GM18508 (cell line): Measurements from ENCODE around the gene SRRT.

Experiments
- ATAC-seq: cut with Tn5 transposase; IDR thresholded peaks from one replicate; pipeline ENCODE4 v1.9.1; 2021; ENCODE audit warnings: moderate number of reproducible peaks; ENCODE audit not compliant: insufficient read depth, unreplicated experiment

SRRT gene

DNA sequence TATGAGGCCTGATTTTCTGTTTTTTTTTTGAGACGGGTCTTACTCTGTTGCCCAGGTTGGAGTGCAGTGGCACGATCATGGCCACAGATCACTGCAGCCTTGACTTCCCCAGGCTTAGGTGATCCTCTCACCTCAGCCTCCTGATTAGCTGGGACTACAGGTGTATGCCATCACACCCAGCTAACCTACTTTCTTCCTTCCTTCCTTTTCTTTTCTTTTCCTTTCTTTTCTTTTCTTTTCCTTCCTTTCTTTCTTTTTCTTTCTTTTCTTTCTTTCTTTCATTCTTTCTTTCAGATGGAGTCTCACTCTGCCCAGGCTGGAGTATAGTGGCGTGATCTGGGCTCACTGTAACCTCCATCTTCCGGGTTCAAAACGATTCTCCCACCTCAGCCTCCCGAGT is 3.8 kb downstream of the SRRT start:
- ATAC-seq: no peak

DNA sequence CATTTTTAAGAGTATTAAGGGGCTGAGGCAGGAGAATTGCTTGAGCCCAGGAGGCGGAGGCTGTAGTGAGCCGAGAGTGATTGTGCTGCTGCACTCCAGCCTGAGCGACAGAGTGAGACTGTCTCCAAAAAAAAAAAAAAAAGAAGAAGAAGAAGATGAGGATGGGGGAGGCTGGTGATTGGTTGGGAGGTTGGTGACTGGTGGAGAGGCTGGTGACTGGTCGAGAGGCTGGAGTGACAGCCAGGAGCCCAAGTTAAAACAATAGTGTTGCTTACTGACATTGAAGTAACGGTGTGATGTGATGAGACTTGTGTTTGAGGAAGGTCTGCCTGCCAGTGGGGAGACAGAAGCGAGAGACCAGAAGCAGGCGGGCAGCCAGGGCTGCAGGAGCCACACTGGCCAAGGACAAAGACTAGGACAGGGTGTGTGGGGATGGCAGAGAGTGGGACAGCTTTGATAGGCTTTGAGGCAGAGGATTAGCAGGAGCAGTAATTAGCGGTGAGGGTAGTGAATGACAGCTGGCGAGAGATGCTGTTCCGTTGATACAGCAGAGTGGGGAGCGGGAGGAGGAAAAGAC is 4.9 kb downstream of the SRRT start:
- ATAC-seq: no peak

DNA sequence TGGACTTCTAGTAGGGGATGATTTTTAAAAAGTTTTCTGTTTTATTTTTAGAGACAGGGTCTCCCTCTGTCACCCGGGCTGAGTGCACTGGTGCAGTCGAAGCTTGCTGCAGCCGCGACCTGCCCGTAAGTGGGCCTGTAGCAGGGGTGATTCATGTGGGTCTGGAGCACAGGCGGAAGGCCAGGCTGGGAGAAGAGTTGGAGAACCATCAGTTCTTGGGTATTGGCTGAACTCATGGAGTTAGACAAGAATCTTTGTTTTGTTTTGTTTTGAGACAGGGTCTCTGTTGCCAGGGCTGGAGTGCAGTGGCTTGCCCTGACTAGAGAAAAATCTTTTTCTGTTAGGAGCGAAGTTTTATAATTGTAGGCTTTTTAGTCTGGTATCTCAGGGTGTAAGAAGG is 5.7 kb downstream of the SRRT start:
- no peak for ATAC-seq

DNA sequence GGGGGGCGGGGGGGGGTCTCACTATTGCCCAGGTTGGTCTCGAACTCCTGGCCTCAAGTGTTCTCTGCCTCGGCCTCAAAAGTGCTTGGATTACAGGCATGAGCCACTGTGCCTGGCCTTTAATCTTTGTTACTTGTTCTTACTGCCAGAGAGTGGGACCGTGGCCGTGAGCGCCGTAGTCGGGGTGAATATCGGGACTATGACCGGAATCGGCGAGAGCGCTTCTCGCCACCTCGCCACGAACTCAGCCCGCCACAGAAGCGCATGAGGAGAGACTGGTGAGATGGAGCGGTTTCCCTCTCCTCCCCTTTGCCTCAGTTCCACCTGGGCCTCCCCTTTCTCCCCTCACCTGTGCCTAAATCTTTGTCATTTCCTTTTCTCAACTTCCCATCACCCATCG is 6.2 kb downstream of the SRRT start:
- no peak for ATAC-seq

DNA sequence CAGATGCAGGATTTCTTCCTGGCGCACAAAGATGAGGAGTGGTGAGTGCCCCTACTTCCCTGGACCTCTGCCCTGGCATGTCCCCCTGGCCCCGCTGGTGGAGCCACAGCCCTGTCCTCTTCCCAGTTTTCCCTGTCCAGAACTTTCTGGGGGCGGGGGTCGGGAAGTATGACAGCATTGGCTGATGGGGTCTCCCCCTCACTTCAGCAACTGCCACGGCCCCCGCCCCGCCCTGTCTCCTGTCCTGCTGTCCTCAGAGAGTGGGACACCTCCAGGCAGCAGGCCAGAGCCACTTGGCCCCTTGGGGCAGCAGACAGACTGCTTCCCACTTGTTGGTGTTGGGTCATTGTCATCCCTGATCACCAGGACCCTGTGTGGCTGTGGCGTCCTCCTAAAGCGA is 7.3 kb downstream of the SRRT start:
- ATAC-seq: no peak

DNA sequence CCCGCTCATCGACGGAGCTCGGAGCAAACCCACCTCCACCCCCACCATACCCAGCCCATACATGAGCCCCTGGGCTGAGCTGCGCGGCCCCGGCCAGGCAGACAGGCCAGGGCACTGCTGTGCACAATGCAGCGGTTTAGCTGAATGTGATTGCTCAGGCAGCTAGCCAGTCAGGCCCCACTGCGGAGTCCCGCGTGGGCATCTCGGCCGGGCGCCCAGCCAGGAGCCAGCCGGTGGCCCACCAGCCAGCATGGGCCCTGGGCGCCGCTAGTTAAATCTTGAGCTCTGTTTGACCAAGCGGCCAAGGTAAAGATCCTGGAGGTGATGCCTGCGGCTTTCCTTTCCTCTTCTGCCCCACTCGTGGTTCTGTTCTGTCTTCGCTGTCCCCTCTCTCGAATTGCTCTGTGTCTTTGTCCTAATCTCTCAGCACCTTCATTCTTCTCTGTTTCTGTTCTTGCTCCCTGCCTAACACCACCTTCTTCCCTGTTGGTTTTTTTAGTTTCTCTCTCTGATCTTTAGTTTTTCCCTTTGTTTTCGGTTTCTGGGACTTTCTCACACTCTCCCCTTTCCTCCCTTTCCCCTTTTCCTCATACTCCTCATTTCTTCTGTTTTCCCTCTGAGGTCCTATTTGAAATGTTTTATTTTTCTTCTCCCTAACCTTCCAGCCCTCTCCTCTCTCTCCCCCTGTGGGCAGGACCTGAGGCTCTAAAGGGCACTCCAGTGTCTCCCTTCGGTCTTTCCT is 8.1 kb downstream of the SRRT start:
- no peak for ATAC-seq

DNA sequence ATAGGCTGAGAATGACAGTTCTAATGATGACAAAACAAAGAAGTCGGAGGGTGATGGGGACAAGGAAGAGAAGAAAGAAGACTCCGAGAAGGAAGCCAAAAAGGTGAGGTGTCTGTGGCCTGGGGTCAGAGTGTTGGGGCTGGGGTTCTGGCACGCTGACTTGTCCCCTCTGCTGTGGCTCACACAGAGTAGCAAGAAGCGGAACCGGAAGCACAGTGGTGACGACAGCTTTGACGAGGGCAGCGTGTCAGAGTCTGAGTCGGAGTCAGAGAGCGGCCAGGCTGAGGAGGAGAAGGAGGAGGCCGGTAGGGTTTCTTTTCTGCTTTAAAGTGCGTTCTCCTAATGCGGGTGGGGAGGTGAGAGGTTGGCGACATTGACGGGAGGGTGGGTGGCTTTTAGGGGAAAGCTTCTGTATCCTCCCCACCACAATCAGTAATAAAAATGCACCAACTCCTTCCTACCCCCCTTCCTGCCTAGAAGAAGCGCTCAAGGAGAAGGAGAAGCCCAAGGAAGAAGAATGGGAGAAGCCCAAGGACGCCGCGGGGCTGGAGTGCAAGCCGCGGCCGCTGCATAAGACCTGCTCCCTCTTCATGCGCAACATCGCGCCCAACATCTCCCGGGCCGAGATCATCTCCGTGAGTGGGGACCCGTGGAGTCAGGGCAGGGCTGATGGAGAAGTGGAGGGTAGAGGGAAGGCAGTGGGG is 10.0 kb downstream of the SRRT start:
- no peak for ATAC-seq

DNA sequence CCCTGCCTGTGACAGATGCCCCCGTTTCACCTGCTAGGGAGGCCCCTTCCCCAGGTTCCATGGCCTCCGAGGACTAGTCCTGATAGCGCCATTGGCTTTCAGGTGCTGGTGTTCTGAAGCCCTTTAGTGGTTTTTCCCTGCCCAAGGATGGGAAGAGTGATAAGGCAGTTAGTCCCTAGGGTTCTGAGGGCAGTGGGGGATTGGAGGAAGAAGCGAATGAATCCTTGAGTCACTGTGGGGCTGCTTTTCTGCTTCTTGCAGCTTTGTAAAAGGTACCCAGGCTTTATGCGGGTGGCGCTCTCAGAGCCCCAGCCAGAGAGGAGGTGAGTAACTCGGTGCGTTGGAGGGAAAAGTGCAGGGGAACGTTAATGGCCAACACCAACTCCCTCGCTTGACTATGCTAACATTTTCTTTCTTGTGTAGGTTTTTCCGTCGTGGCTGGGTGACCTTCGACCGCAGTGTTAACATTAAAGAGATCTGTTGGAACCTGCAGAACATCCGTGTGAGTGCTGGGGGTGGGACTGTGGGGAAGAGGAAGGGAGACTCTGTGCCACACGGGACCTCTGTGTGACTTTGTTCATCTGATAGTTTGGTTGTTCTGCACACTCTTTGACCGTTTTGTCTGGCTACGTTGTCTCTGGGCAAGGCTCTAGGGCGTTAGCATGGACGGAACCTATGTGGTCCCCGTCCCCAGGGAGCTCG is 10.7 kb downstream of the SRRT start:
- ATAC-seq: no peak

DNA sequence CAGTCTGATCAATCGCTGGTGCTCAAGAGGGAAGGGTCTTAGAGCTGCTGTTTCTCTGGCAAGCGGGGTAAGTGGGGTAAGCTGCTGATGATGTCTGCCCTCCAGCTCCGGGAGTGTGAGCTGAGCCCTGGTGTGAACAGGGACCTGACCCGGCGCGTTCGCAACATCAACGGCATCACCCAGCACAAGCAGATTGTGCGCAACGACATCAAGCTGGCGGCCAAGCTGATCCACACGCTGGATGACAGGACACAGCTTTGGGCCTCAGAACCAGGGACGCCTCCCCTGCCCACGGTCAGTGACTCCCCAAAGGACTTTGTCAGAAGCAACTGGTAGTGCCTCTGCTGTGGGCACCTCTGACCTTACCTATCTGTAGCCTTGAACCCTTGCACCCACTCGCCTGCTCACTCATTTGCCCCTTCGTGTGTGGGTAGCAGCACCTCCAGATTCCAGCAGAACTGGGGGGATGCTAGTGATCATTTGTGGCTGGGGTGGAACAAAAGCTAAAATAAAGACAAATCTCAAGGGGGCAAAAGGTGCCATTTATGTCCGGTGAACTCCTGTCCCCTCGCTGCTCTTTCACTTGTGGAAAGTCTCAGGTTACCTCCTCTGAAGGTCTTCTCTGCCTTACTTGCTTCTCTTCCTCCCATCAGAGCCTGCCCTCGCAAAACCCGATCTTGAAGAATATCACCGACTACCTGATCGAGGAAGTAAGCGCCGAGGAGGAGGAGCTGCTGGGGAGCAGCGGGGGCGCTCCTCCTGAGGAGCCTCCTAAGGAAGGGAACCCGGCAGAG is 11.4 kb downstream of the SRRT start:
- ATAC-seq: no peak

DNA sequence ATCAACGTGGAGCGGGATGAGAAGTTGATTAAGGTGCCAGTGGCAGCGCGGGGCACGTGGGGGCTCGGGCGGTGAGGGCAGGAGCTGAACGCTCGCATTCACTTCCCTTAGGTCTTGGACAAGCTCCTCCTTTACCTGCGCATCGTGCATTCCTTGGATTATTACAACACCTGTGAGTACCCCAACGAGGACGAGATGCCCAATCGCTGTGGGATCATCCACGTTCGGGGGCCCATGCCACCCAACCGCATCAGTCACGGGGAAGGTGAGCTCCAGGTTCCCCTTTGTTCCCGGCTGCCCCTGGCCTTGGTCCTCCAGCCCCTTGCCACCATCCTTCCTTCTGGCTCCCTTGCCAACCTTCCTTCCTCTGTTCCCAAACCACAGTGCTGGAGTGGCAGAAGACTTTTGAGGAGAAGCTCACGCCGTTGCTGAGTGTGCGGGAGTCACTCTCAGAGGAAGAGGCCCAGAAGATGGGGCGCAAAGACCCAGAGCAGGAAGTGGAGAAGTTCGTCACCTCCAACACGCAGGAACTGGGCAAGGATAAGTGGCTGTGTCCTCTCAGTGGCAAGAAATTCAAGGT is 12.1 kb downstream of the SRRT start:
- ATAC-seq: no peak

DNA sequence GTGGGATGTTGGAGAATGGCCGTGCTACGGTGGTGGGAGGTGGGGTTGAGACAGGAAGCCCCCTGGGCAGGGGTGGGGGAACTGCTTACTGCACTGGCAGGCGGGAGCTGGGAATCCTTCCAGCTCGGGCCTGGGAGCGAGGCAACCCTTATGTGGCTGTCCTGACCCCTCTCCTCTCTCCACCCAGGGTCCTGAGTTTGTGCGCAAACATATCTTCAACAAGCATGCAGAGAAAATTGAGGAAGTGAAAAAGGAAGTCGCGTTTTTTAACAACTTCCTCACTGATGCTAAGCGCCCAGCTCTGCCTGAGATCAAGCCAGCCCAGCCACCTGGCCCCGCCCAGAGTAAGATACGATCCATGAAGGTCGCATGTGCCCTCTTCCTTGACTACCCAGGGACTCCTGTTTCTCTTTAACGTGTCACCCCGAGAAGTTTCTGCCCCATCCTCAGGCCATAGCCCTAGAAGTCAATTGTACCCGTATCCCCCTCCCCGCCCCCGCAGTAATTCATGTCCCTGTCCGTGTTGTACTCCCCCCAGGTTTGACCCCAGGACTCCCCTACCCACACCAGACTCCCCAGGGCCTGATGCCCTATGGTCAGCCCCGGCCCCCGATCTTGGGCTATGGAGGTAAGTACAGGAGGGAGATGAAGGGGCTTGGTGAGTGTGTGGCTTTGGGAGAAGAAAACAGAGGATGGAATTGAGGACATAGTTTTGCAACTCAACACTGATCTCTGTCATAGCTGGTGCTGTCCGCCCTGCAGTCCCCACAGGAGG is 12.8 kb downstream of the SRRT start:
- peak; percentile 34 for ATAC-seq

DNA sequence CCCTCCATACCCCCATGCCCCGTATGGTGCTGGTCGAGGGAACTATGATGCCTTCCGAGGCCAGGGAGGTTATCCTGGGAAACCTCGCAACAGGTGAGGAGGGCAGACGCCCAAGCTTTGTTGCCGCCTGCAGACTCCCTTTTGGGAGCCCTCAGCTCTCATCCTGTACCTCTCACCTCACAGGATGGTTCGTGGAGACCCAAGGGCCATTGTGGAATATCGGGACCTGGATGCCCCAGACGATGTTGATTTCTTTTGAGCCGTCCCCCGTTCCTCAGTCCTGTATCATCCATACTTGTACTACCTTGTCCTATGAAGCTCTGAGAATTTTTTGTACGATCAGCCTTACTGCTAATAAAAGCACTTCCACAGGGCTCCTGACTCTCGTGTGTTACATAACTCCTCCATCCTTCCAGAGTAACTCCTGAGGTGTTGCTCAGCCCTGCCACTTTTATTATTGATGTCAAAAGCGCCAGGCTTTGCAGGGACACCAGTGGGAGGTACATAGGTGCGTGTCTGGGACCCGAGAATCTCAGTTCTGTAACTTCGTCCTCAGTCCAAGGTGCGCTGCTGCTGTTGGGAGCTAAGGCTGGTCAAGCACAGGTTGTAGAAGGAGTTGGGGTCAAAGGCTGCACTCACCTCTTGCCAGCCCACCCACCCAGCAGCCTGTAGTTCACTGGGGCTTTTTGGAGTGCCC is 13.5 kb downstream of the SRRT start:
- no peak for ATAC-seq

DNA sequence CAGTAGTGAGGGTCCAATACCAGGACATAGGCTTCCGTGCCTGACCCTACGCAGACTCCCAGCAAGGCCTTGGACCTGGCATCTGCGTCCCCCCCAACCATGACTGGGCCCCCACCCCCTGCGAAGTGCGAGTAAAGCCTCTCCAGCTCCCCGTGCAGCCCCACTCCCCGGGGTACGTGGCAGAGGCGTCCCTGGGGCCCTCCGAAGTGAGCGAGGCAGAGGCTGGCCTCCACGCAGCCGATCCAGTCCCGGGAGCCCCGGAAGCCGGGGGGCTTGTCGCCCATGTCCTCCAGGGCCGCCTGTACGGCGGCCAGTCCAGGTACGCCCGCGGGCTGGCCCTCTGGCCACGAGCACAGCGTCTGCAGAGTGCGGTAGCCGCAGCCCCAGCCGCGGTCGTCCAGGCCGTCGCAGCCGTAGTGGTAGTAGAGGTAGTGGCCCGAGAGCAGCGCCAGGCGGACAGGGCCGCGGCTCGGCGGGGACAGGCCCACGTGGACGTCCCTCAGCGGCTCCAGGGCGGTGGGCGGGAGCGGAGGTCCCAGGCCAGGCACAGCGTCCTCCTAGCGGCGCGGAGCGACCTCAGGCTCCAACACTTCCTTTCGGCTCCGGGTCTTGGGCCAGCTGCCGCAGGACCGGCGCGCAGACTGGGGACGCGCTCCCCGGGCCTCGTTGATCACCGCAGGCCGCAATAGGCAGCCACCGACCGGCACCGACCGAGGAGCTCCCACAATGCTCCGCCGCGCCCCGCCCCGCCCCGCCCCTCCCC is 14.3 kb downstream of the SRRT start, which contains the start of gene UFSP1:
UFSP1 (minus strand) TSS at position 728 of the 763 bp plus-strand sequence; CDS start at position 284, 444 bp downstream.
- ATAC-seq: no peak

DNA sequence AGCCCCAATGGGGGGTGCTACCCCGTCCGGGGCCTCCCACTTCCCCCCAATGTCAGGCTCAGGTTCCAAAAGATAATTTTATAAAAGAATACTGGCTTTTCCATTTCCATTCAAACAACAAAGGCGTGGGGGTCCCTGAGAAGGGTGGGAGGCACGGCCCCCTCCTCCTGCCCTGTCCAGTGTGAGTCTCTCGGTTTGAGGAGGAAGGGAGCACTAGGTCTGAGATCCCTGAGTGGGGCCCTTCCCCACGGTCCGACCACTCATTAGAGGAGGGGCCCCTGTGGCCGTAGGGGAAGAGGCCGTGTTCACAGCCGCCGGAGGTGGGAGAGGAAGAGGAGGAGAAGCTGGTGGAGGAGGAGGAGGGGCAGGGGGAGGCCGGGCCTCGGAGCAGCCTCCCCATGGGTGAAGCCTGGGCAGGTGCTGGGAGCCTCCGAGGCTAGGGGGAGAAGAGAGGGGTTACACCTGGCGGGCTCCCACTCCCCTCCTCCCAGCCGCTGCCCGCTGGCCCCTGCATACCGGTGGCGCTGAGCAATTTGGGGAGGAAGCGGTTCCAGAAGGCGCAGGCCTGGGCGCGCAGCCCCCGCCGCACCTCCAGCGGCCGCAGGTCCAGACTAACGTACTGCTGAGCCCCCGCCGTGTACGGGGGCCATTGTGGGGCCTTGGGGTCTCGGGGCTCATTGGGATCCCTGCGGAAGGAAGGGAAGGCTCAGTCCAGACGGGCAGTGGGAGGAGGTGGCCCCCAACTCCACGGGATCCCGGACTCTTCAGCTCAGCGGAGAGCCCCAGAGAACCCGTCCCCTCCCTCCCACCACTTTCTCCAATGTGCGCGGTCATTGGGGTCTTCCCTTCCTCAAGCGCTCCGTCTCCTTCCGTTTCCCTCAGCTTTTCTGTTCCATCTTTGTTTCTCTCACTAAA is 16.0 kb downstream of the SRRT start:
- ATAC-seq: no peak

DNA sequence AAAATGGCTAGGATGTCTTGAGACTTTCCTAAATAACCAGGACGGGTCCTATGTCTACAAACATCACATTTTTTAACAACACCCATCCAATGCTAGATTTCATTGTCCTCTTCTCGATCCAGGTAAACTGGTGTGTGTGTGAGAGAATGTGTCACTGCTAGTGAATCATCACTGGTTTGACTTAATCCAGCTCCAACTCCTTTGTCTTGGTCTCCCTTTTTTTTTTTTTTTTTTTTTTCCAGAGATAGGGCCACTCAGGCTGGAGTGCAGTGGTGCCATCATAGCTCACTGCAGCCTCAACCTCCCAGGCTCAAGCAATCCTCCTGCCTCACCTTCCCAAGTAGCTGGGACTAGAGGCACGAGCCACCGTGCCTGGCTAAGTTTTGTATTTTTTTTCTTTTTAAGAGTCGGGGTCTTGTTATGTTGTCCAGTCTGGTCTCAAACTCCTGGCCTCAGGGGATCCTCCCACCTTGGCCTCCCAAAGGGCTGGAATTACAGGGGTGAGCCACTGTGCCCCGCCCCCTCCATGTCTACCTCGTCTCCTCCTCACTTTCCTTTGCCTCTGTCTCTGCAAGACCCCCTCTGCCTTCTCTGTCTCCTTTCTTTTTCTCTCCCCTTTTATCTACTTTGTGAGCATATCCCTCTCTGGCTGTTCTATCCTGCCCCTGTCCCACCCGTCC is 16.8 kb downstream of the SRRT start:
- no peak for ATAC-seq
